HuH-7.5 (cell line): ENCODE data around the gene PBRM1.

ENCODE experiments used
- DNase-seq: peaks from one replicate; pipeline ENCODE4 v3.0.0; 2011; ENCODE audit warnings: low spot score

The PBRM1 gene

GRCh38 chr3:52524752-52525679 is 160.7 kb downstream of the PBRM1 start:
- DNase-seq, result no peak

GRCh38 chr3:52524258-52524751 is 161.4 kb downstream of the PBRM1 start:
- no peak for DNase-seq

GRCh38 chr3:52523386-52524257 is 162.1 kb downstream of the PBRM1 start:
- no peak for DNase-seq

GRCh38 chr3:52522651-52523251 is 163.0 kb downstream of the PBRM1 start:
- no peak for DNase-seq

GRCh38 chr3:52521881-52522650 is 163.6 kb downstream of the PBRM1 start:
- no peak for DNase-seq

GRCh38 chr3:52521488-52521824 is 164.3 kb downstream of the PBRM1 start:
- no peak for DNase-seq

GRCh38 chr3:52520716-52521487 is 164.8 kb downstream of the PBRM1 start:
- no peak for DNase-seq

GRCh38 chr3:52520141-52520667 is 165.5 kb downstream of the PBRM1 start:
- DNase-seq, result no peak

- no peak for DNase-seq
Measured at GRCh38 chr3:52519445-52520140, 166.1 kb downstream of the PBRM1 start.

GRCh38 chr3:52518723-52519444 is 166.8 kb downstream of the PBRM1 start:
- DNase-seq, result no peak

- no peak for DNase-seq
Measured at GRCh38 chr3:52517796-52518722, 167.7 kb downstream of the PBRM1 start.

GRCh38 chr3:52516509-52517195 is 169.1 kb downstream of the PBRM1 start:
- DNase-seq, result no peak

GRCh38 chr3:52515192-52515591 is 170.5 kb downstream of the PBRM1 start:
- DNase-seq, result no peak

- no peak for DNase-seq
Measured at GRCh38 chr3:52514576-52514975, 171.1 kb downstream of the PBRM1 start.

GRCh38 chr3:52513281-52513680 is 172.4 kb downstream of the PBRM1 start:
- no peak for DNase-seq

GRCh38 chr3:52512727-52513126 is 173.0 kb downstream of the PBRM1 start:
- DNase-seq, result no peak

- DNase-seq, result no peak
Measured at GRCh38 chr3:52512105-52512504, 173.6 kb downstream of the PBRM1 start.

GRCh38 chr3:52511509-52511908 is 174.2 kb downstream of the PBRM1 start:
- DNase-seq, result no peak
